Spleen (tissue), 7 donors: ENCODE data around the gene KIF14.
A peak's percentile ranks its signal among the peaks of the same experiment; 100 is the strongest.

Source experiments
- CTCF ChIP-seq, 11 experiments: fragments of 200-600 bp in 7 of 11; fragments of 450-650 bp in 4 of 11; sonication (generic) in 4 of 11; IDR thresholded peaks in 8 of 11; conservative IDR thresholded peaks in 3 of 11; 1 replicate in 7 of 11; 2 replicates in 4 of 11; pipeline versions ENCODE4 v1.4.0 to v1.8.0; 2016 to 2021; ENCODE audit warnings: antibody characterized with exemption in 11 of 11, inconsistent platforms in 4 of 11, mild to moderate bottlenecking in 1 of 11
- POLR2AphosphoS5 ChIP-seq, 3 donors: sonication (generic); formaldehyde crosslinking; IDR thresholded peaks; one replicate each; pipeline ENCODE4 v1.5.1; 2017; ENCODE audit warnings: antibody characterized with exemption in 3 of 3
- donor health status: DM: no; HTN: no; CAD: no; lungs with moderate emphysema.
- donor health status: DM: no; HTN: no; CAD: no.
- donor health status: DM: no; HTN: no; CAD: no.

DNA sequence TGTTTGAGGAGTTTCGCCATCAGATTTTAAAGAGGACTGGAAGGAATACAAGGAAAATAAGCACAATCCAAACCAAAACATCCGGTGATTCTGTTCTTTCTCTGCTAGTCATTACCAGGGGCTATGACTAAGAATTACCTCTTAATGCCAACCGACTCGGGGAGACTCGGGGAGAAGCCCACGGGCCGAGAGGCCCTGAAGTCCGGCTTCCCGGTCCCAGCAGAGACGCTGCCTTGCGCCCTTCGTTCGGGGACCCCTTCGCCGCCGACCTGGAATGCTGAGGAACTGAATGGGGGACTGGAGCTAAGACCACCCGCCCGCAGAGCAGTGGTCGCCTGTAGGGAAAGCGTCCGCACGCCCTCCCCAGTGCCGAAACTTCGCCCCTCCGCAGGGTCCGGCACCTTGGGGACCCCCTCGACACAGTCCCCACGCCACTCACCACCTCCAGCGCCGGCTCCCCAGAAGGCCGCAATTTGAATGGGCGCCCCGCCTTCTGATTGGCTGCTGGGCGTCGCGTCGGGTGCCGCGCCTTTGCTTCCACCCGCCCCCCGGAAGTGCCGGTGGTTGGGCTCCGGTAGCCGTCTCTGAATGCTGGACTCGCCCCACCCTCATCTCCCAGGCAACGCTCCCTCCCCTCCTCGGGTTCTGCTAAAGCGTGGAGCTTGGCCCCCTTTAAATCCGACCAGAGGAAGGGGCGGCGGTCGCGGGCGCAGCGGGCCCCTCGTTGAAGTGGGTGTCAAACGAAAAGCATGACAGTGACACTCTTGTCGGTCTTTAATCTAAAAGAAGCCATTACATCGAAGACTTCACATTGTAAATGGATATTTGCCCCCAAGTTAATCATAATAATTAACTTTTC, at the start of gene KIF14:
- TF ChIP-seq POLR2AphosphoS5 (IDR thresholded peaks at IDR 0.05), result peak; percentile 72 to 89 (median 83)
- TF ChIP-seq CTCF (IDR thresholded peaks at IDR 0.05 in 8 of 11, conservative IDR thresholded peaks at IDR 0.05 in 3 of 11), result peak in 1 of 11 experiments; percentile 17
